GM19463 (cell line): ENCODE measurements around the gene TAL1.
"Not testable (repeated sequence)": the region's sequence is repeated elsewhere in the genome, so short reads cannot be mapped to it uniquely, and the experiment has no call there.

Experiments
- ATAC-seq: cut with Tn5 transposase; IDR thresholded peaks from one replicate; pipeline ENCODE4 v1.9.1; 2021; ENCODE audit warnings: mild to moderate bottlenecking, moderate library complexity; ENCODE audit not compliant: unreplicated experiment

TAL1 gene

GRCh38 chr1:47213230-47213963, 18.6 kb downstream of the TAL1 start:
- no peak for ATAC-seq

GRCh38 chr1:47212636-47213229, 19.3 kb downstream of the TAL1 start:
- no peak for ATAC-seq

GRCh38 chr1:47211796-47212269, 20.2 kb downstream of the TAL1 start:
- no peak for ATAC-seq

GRCh38 chr1:47210666-47211065, 21.4 kb downstream of the TAL1 start:
- ATAC-seq: no peak

GRCh38 chr1:47209725-47210325, 22.2 kb downstream of the TAL1 start:
- ATAC-seq: no peak

GRCh38 chr1:47209091-47209490, 22.9 kb downstream of the TAL1 start:
- ATAC-seq: no peak

- ATAC-seq: no peak
Measured at GRCh38 chr1:47208374-47208850, 23.6 kb downstream of the TAL1 start.

GRCh38 chr1:47207803-47208373, 24.1 kb downstream of the TAL1 start:
- no peak for ATAC-seq

- no peak for ATAC-seq
Measured at GRCh38 chr1:47205918-47206317, 26.1 kb downstream of the TAL1 start.

- ATAC-seq: not testable (repeated sequence)
Measured at GRCh38 chr1:47203504-47203903, 28.5 kb downstream of the TAL1 start.

- no peak for ATAC-seq
Measured at GRCh38 chr1:47201179-47201578, 30.8 kb downstream of the TAL1 start.

- no peak for ATAC-seq
Measured at GRCh38 chr1:47198214-47198613, 33.8 kb downstream of the TAL1 start.

- ATAC-seq: no peak
Measured at GRCh38 chr1:47196622-47197021, 35.4 kb downstream of the TAL1 start.

GRCh38 chr1:47195981-47196380, 36.0 kb downstream of the TAL1 start:
- ATAC-seq: not testable (repeated sequence)

GRCh38 chr1:47194311-47194710, 37.7 kb downstream of the TAL1 start:
- no peak for ATAC-seq

GRCh38 chr1:47193496-47193895, 38.5 kb downstream of the TAL1 start:
- ATAC-seq: not testable (repeated sequence)

GRCh38 chr1:47192458-47193384, 39.3 kb downstream of the TAL1 start:
- ATAC-seq: peak; percentile 72

- ATAC-seq: no peak
Measured at GRCh38 chr1:47191940-47192457, 40.0 kb downstream of the TAL1 start.

GRCh38 chr1:47190857-47191256, 41.2 kb downstream of the TAL1 start:
- no peak for ATAC-seq

- no peak for ATAC-seq
Measured at GRCh38 chr1:47190509-47190855, 41.5 kb downstream of the TAL1 start.
